Measurements from ENCODE around the gene HS6ST2.
A peak's percentile ranks its signal among the peaks of the same experiment; 100 is the strongest.

The HS6ST2 gene

GRCh38 chrX:132623300-132623699 lies 335.1 kb downstream of the HS6ST2 start:
- TF ChIP-seq CTCF (IDR thresholded peaks at IDR 0.05; ENCODE audit: extremely low read depth, insufficient read depth, missing control alignments): no peak
- in situ Hi-C loops (cut with MboI; ENCODE audit: low pct_unique_long_range_greater_than_20kb, low sequenced_read_pairs, unreplicated experiment): loop anchor here (10.0 to 25.0 kb wide), 2 partner anchors 336 to 398 kb away; no protein-coding TSS in a partner anchor
- DNase-seq (ENCODE audit: low spot score): no peak

GRCh38 chrX:132622130-132622529 lies 336.3 kb downstream of the HS6ST2 start:
- in situ Hi-C loops (cut with MboI; ENCODE audit: low pct_unique_long_range_greater_than_20kb, low sequenced_read_pairs, unreplicated experiment): loop anchor here (10.0 to 25.0 kb wide), 2 partner anchors 335 to 397 kb away; no protein-coding TSS in a partner anchor
- DNase-seq (ENCODE audit: low spot score): no peak
- TF ChIP-seq CTCF (IDR thresholded peaks at IDR 0.05; ENCODE audit: extremely low read depth, insufficient read depth, missing control alignments): no peak

GRCh38 chrX:132618810-132619209 lies 339.6 kb downstream of the HS6ST2 start:
- no peak for TF ChIP-seq CTCF (IDR thresholded peaks at IDR 0.05; ENCODE audit: extremely low read depth, insufficient read depth, missing control alignments)
- in situ Hi-C loops (cut with MboI; ENCODE audit: low pct_unique_long_range_greater_than_20kb, low sequenced_read_pairs, unreplicated experiment): loop anchor here (25.0 kb wide), 1 partner anchor 332 kb away; no protein-coding TSS in a partner anchor
- no peak for DNase-seq (ENCODE audit: low spot score)

- DNase-seq (ENCODE audit: low spot score): no peak
- in situ Hi-C loops (cut with MboI; ENCODE audit: low pct_unique_long_range_greater_than_20kb, low sequenced_read_pairs, unreplicated experiment): loop anchor here (25.0 kb wide), 1 partner anchor 328 kb away; no protein-coding TSS in a partner anchor
- peak; percentile 54 for TF ChIP-seq CTCF (IDR thresholded peaks at IDR 0.05; ENCODE audit: extremely low read depth, insufficient read depth, missing control alignments)
These were observed 342.9 kb downstream of the HS6ST2 start for GRCh38 chrX:132615391-132616131.

GRCh38 chrX:132614297-132614696 lies 344.1 kb downstream of the HS6ST2 start:
- in situ Hi-C loops (cut with MboI; ENCODE audit: low pct_unique_long_range_greater_than_20kb, low sequenced_read_pairs, unreplicated experiment): loop anchor here (25.0 kb wide), 1 partner anchor 327 kb away; no protein-coding TSS in a partner anchor
- no peak for DNase-seq (ENCODE audit: low spot score)
- TF ChIP-seq CTCF (IDR thresholded peaks at IDR 0.05; ENCODE audit: extremely low read depth, insufficient read depth, missing control alignments): peak; percentile 31

GRCh38 chrX:132613801-132614200 lies 344.6 kb downstream of the HS6ST2 start:
- TF ChIP-seq CTCF (IDR thresholded peaks at IDR 0.05; ENCODE audit: extremely low read depth, insufficient read depth, missing control alignments): no peak
- no peak for DNase-seq (ENCODE audit: low spot score)
- in situ Hi-C loops (cut with MboI; ENCODE audit: low pct_unique_long_range_greater_than_20kb, low sequenced_read_pairs, unreplicated experiment): loop anchor here (25.0 kb wide), 1 partner anchor 326 kb away; no protein-coding TSS in a partner anchor

Measured in GM13977 (cell line).